ENCODE results near the gene EFNA3. TPM values are rescaled to one million over a fixed set of nuclear protein-coding genes. Genes with fewer than 3 reads are reported as not detected.

EFNA3 gene
- polyA plus RNA-seq, 2 donors, result 16.3 to 21.7 TPM

GRCh38 chr1:155126556-155127104 is 48.0 kb downstream of the EFNA3 start:
- Histone ChIP-seq H3K27me3 (ENCODE audit: control insufficient read depth in 1 of 2, insufficient read depth in 2 of 2, low read length in 2 of 2) (no peaks in the 10 kb centered on the region), H3K4me3 (ENCODE audit: low read depth in 1 of 2, low read length in 2 of 2) (peak overlapping the region; percentile 60 to 96), H3K9me3 (ENCODE audit: control insufficient read depth in 2 of 2, insufficient read depth in 1 of 2, low read depth in 1 of 2, low read length in 1 of 2) (peaks cover 0 to 2% of the 10 kb centered on the region in 2 donors), H3K27ac (ENCODE audit: low read depth in 2 of 2, low read length in 1 of 2) (peak overlapping the region; percentile 96 to 98), H3K4me1 (ENCODE audit: control insufficient read depth in 2 of 2, insufficient read depth in 2 of 2, low read length in 1 of 2) (peaks cover 6 to 21% of the 10 kb centered on the region in 2 donors), H3K36me3 (ENCODE audit: control insufficient read depth in 2 of 2, insufficient read depth in 2 of 2, low read length in 1 of 2) (peaks cover 0 to 8% of the 10 kb centered on the region in 2 donors)
- WGBS, 2 donors, result 5% methylated on average over 30 to 32 of the region's 32 CpGs

DNA sequence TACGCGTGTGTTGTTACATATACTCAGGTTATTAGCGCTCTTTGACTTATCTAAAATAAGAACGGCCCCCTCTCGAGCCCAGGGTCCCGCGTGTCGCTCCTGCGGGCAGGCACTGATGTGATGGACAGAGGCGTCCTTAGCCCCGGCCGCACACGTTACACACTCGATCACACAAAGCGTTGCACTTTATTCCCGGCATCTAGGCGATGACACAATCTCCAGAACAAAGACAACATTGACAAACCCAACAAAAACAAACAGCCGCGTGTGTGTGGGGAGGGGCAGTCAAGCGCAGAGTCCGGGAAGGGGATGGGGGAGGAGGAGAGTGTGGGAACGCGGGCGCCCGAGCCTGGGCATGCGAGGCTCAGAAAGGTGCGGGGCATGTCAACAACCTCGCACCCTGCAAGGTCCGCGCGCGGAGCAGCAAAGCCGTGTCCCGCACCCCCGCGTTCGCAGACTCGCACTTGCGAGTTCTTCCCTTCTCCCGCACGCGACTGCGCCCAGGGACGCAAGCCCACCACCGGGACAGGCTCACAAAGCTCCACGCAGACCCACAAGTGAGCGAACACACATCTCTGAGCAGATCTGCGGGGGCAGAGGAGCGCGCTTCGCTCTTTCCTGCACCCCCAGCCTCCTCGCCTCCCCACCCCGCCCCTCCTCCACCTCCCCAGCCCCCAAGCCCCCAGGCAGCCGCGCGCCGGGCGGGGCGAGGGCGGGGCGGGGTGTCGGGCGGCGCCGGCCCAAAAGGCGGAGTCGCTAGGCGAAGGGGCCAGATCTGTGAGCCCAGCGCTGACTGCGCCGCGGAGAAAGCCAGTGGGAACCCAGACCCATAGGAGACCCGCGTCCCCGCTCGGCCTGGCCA is 48.7 kb downstream of the EFNA3 start, which contains the start of gene EFNA1:
Gene EFNA1, plus strand, starts transcription at position 772 of the 862 bp plus-strand sequence. CDS start 102 bp downstream, outside the sequence.
- Histone ChIP-seq H3K4me1 (ENCODE audit: control insufficient read depth in 2 of 2, insufficient read depth in 2 of 2, low read length in 1 of 2) (peaks cover 6 to 21% of the 10 kb centered on the region in 2 donors), H3K27ac (ENCODE audit: low read depth in 2 of 2, low read length in 1 of 2) (peak within 1 kb of the TSS; percentile 96 to 98), H3K27me3 (ENCODE audit: control insufficient read depth in 1 of 2, insufficient read depth in 2 of 2, low read length in 2 of 2) (no peaks in the 10 kb centered on the region)

GRCh38 chr1:155127967-155128754 is 49.5 kb downstream of the EFNA3 start:
- Histone ChIP-seq H3K27ac (ENCODE audit: low read depth in 2 of 2, low read length in 1 of 2) (peak overlapping the region; percentile 96 to 98), H3K4me1 (ENCODE audit: control insufficient read depth in 2 of 2, insufficient read depth in 2 of 2, low read length in 1 of 2) (peaks cover 6 to 21% of the 10 kb centered on the region in 2 donors), H3K36me3 (ENCODE audit: control insufficient read depth in 2 of 2, insufficient read depth in 2 of 2, low read length in 1 of 2) (peaks cover 6 to 12% of the 10 kb centered on the region in 2 donors), H3K27me3 (ENCODE audit: control insufficient read depth in 1 of 2, insufficient read depth in 2 of 2, low read length in 2 of 2) (no peaks in the 10 kb centered on the region), H3K9me3 (ENCODE audit: control insufficient read depth in 2 of 2, insufficient read depth in 1 of 2, low read depth in 1 of 2, low read length in 1 of 2) (peaks cover 0 to 2% of the 10 kb centered on the region in 2 donors), H3K4me3 (ENCODE audit: low read depth in 1 of 2, low read length in 2 of 2) (peak overlapping the region; percentile 81 to 96)
- WGBS, 2 donors, result 2 to 3% methylated on average over 16 to 17 of the region's 17 CpGs

More for the DNA sequence above, 48.7 kb downstream of the EFNA3 start, which contains the start of gene EFNA1:
- H3K36me3 ChIP-seq (ENCODE audit: control insufficient read depth in 2 of 2, insufficient read depth in 2 of 2, low read length in 1 of 2), result peaks cover 3 to 12% of the 10 kb centered on the region in 2 donors
- peak within 1 kb of the TSS; percentile 81 to 96 for H3K4me3 ChIP-seq (ENCODE audit: low read depth in 1 of 2, low read length in 2 of 2)
- WGBS, 2 donors, result 1% methylated on average over 72 to 76 of the region's 76 CpGs
- H3K9me3 ChIP-seq (ENCODE audit: control insufficient read depth in 2 of 2, insufficient read depth in 1 of 2, low read depth in 1 of 2, low read length in 1 of 2), result peaks cover 0 to 2% of the 10 kb centered on the region in 2 donors

DNA sequence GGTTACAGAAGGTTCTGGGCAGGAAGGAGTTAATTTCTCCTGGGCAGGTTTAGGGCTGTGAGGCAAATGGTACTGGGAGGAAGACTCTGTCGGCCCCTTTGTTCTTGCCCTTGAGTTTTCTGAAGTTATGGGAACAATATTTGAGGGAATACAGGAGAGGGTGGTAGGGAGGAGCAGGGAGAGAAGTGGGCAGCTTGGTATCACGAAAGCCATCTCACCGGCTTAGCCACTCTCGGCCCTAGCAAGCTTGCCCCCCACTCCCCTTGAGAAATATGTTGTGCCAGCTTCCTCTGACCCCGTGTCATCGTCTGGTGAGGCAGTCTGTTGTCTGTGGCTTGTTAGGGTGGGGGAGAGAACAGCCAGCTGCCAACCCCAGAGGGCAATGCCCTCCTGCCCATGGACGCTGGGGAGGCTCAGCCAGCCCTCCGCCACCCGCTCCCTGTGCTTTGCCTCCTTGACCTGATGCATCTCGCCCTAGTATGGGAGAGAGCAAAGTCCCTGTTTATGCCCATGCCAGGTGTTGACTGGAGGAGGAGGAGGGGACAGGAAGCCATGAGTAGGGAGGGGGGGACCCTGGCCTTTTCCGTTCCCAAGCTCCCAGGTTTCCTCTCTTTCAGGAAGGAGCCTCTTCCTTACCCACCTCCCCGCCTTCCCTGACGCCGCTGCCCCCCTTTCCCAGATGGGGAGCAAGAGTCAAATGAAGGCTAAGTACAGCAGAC is 50.3 kb downstream of the EFNA3 start:
- peaks cover 6 to 28% of the 10 kb centered on the region in 2 donors for H3K4me1 ChIP-seq (ENCODE audit: control insufficient read depth in 2 of 2, insufficient read depth in 2 of 2, low read length in 1 of 2)
- H3K27ac ChIP-seq (ENCODE audit: low read depth in 2 of 2, low read length in 1 of 2), result peak overlapping the region; percentile 96 to 98
- peaks cover 0 to 2% of the 10 kb centered on the region in 2 donors for H3K9me3 ChIP-seq (ENCODE audit: control insufficient read depth in 2 of 2, insufficient read depth in 1 of 2, low read depth in 1 of 2, low read length in 1 of 2)
- peaks cover 14 to 17% of the 10 kb centered on the region in 2 donors for H3K36me3 ChIP-seq (ENCODE audit: control insufficient read depth in 2 of 2, insufficient read depth in 2 of 2, low read length in 1 of 2)
- H3K27me3 ChIP-seq (ENCODE audit: control insufficient read depth in 1 of 2, insufficient read depth in 2 of 2, low read length in 2 of 2), result no peaks in the 10 kb centered on the region
- 9 to 20% methylated on average over 14 of the region's 14 CpGs for WGBS, 2 donors
- peak overlapping the region; percentile 81 to 96 for H3K4me3 ChIP-seq (ENCODE audit: low read depth in 1 of 2, low read length in 2 of 2)

- peak overlapping the region; percentile 96 to 98 for H3K27ac ChIP-seq (ENCODE audit: low read depth in 2 of 2, low read length in 1 of 2)
- no peaks in the 10 kb centered on the region for H3K27me3 ChIP-seq (ENCODE audit: control insufficient read depth in 1 of 2, insufficient read depth in 2 of 2, low read length in 2 of 2)
- peak overlapping the region; percentile 54 to 96 for H3K4me3 ChIP-seq (ENCODE audit: low read depth in 1 of 2, low read length in 2 of 2)
- WGBS, 2 donors, result 21 to 26% methylated on average over 6 of the region's 6 CpGs
- H3K4me1 ChIP-seq (ENCODE audit: control insufficient read depth in 2 of 2, insufficient read depth in 2 of 2, low read length in 1 of 2), result peaks cover 9 to 28% of the 10 kb centered on the region in 2 donors
- peaks cover 17 to 20% of the 10 kb centered on the region in 2 donors for H3K36me3 ChIP-seq (ENCODE audit: control insufficient read depth in 2 of 2, insufficient read depth in 2 of 2, low read length in 1 of 2)
- peaks cover 0 to under 1% of the 10 kb centered on the region in 2 donors for H3K9me3 ChIP-seq (ENCODE audit: control insufficient read depth in 2 of 2, insufficient read depth in 1 of 2, low read depth in 1 of 2, low read length in 1 of 2)
Observed at GRCh38 chr1:155130272-155131006, 51.8 kb downstream of the EFNA3 start.

- H3K36me3 ChIP-seq (ENCODE audit: control insufficient read depth in 2 of 2, insufficient read depth in 2 of 2, low read length in 1 of 2), result peaks cover 17 to 20% of the 10 kb centered on the region in 2 donors
- no peaks in the 10 kb centered on the region for H3K27me3 ChIP-seq (ENCODE audit: control insufficient read depth in 1 of 2, insufficient read depth in 2 of 2, low read length in 2 of 2)
- H3K4me3 ChIP-seq (ENCODE audit: low read depth in 1 of 2, low read length in 2 of 2), result no peak overlapping the region
- H3K9me3 ChIP-seq (ENCODE audit: control insufficient read depth in 2 of 2, insufficient read depth in 1 of 2, low read depth in 1 of 2, low read length in 1 of 2), result no peaks in the 10 kb centered on the region
- 64 to 72% methylated on average over 8 of the region's 8 CpGs for WGBS, 2 donors
- H3K4me1 ChIP-seq (ENCODE audit: control insufficient read depth in 2 of 2, insufficient read depth in 2 of 2, low read length in 1 of 2), result peaks cover 7 to 22% of the 10 kb centered on the region in 2 donors
- H3K27ac ChIP-seq (ENCODE audit: low read depth in 2 of 2, low read length in 1 of 2), result peak overlapping the region in 1 of 2 donors; percentile 84
Observed at GRCh38 chr1:155131285-155131684, 52.6 kb downstream of the EFNA3 start.

- H3K36me3 ChIP-seq (ENCODE audit: control insufficient read depth in 2 of 2, insufficient read depth in 2 of 2, low read length in 1 of 2), result peaks cover 17 to 20% of the 10 kb centered on the region in 2 donors
- H3K27me3 ChIP-seq (ENCODE audit: control insufficient read depth in 1 of 2, insufficient read depth in 2 of 2, low read length in 2 of 2), result no peaks in the 10 kb centered on the region
- H3K4me1 ChIP-seq (ENCODE audit: control insufficient read depth in 2 of 2, insufficient read depth in 2 of 2, low read length in 1 of 2), result peaks cover 9 to 19% of the 10 kb centered on the region in 2 donors
- 55 to 58% methylated on average over 2 of the region's 2 CpGs for WGBS, 2 donors
- H3K4me3 ChIP-seq (ENCODE audit: low read depth in 1 of 2, low read length in 2 of 2), result no peak overlapping the region
- H3K27ac ChIP-seq (ENCODE audit: low read depth in 2 of 2, low read length in 1 of 2), result peak overlapping the region in 1 of 2 donors; percentile 84
- no peaks in the 10 kb centered on the region for H3K9me3 ChIP-seq (ENCODE audit: control insufficient read depth in 2 of 2, insufficient read depth in 1 of 2, low read depth in 1 of 2, low read length in 1 of 2)
Observed at GRCh38 chr1:155131856-155132255, 53.2 kb downstream of the EFNA3 start.

DNA sequence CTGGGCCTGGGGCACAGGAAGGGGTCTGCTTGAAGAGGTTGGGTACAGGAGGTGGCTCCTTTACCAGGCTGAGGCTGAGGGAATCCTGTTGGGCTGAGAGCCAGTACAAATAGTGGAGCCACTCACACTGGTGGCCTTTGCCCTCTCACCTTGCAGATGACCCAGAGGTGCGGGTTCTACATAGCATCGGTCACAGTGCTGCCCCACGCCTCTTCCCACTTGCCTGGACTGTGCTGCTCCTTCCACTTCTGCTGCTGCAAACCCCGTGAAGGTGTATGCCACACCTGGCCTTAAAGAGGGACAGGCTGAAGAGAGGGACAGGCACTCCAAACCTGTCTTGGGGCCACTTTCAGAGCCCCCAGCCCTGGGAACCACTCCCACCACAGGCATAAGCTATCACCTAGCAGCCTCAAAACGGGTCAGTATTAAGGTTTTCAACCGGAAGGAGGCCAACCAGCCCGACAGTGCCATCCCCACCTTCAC is 55.2 kb downstream of the EFNA3 start:
- Histone ChIP-seq H3K27ac (ENCODE audit: low read depth in 2 of 2, low read length in 1 of 2) (peak overlapping the region; percentile 100), H3K4me1 (ENCODE audit: control insufficient read depth in 2 of 2, insufficient read depth in 2 of 2, low read length in 1 of 2) (peaks cover 13 to 22% of the 10 kb centered on the region in 2 donors), H3K4me3 (ENCODE audit: low read depth in 1 of 2, low read length in 2 of 2) (no peak overlapping the region), H3K36me3 (ENCODE audit: control insufficient read depth in 2 of 2, insufficient read depth in 2 of 2, low read length in 1 of 2) (peaks cover 17 to 20% of the 10 kb centered on the region in 2 donors), H3K9me3 (ENCODE audit: control insufficient read depth in 2 of 2, insufficient read depth in 1 of 2, low read depth in 1 of 2, low read length in 1 of 2) (no peaks in the 10 kb centered on the region), H3K27me3 (ENCODE audit: control insufficient read depth in 1 of 2, insufficient read depth in 2 of 2, low read length in 2 of 2) (no peaks in the 10 kb centered on the region)
- WGBS, 2 donors, result 64 to 66% methylated on average over 7 of the region's 7 CpGs
